Measurements from ENCODE around the gene CDH4.

- TF ChIP-seq, protein P1, sequence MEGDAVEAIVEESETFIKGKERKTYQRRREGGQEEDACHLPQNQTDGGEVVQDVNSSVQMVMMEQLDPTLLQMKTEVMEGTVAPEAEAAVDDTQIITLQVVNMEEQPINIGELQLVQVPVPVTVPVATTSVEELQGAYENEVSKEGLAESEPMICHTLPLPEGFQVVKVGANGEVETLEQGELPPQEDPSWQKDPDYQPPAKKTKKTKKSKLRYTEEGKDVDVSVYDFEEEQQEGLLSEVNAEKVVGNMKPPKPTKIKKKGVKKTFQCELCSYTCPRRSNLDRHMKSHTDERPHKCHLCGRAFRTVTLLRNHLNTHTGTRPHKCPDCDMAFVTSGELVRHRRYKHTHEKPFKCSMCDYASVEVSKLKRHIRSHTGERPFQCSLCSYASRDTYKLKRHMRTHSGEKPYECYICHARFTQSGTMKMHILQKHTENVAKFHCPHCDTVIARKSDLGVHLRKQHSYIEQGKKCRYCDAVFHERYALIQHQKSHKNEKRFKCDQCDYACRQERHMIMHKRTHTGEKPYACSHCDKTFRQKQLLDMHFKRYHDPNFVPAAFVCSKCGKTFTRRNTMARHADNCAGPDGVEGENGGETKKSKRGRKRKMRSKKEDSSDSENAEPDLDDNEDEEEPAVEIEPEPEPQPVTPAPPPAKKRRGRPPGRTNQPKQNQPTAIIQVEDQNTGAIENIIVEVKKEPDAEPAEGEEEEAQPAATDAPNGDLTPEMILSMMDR (IDR thresholded peaks at IDR 0.05; ENCODE audit: insufficient read depth, low read depth, low read length), result no peak
- no peak for TF ChIP-seq EZH2 (IDR thresholded peaks at IDR 0.05; ENCODE audit: insufficient read depth, low read length)
These were observed 91.9 kb downstream of the CDH4 start for GRCh38 chr20:61343934-61344333.

Measured in astrocyte (in vitro differentiated cells and primary cell).